Loucy (cell line): Measurements from ENCODE around the gene SFT2D3.

Experiments
- H2AFZ ChIP-seq: fragments of 200-600 bp; sonication (generic); 2 replicates; pipeline ENCODE4 v1.6.0; 2016; ENCODE audit warnings: antibody characterized with exemption, mild to moderate bottlenecking, low read length, moderate library complexity
- H3F3A ChIP-seq: fragments of 200-600 bp; 2 replicates; pipeline ENCODE4 v1.6.0; 2016; ENCODE audit warnings: antibody characterized with exemption, low read depth, mild to moderate bottlenecking
- H3K27me3 ChIP-seq: fragments of 200-600 bp; sonication (generic); 2 replicates; pipeline ENCODE4 v1.6.1; 2014; ENCODE audit warnings: low read length, mild to moderate bottlenecking; ENCODE audit not compliant: insufficient read depth, poor library complexity, severe bottlenecking
- H3K36me3 ChIP-seq: fragments of 200-600 bp; sonication (generic); 2 replicates; pipeline ENCODE4 v1.6.1; 2016; ENCODE audit warnings: low read length; ENCODE audit not compliant: insufficient read depth
- H3K4me1 ChIP-seq: fragments of 200-600 bp; sonication (generic); 2 replicates; pipeline ENCODE4 v1.5.1; 2014; ENCODE audit warnings: low read length, mild to moderate bottlenecking; ENCODE audit not compliant: insufficient read depth, poor library complexity, severe bottlenecking
- H3K4me2 ChIP-seq: fragments of 200-600 bp; sonication (generic); 2 replicates; pipeline ENCODE4 v1.6.0; 2014; ENCODE audit warnings: antibody characterized with exemption, low read length, low read depth, mild to moderate bottlenecking; ENCODE audit not compliant: poor library complexity, severe bottlenecking
- H3K4me3 ChIP-seq: fragments of 200-600 bp; sonication (generic); 2 replicates; pipeline ENCODE4 v1.5.1; 2014; ENCODE audit warnings: low read length, mild to moderate bottlenecking, mixed read lengths; ENCODE audit not compliant: poor library complexity, severe bottlenecking
- H3K79me2 ChIP-seq: fragments of 200-600 bp; sonication (generic); 2 replicates; pipeline ENCODE4 v1.6.1; 2014; ENCODE audit warnings: low read length; ENCODE audit not compliant: insufficient read depth
- H3K9ac ChIP-seq: fragments of 200-600 bp; sonication (generic); 2 replicates; pipeline ENCODE4 v1.6.0; 2014; ENCODE audit warnings: mild to moderate bottlenecking, low read depth, low read length, moderate library complexity; ENCODE audit not compliant: poor library complexity, severe bottlenecking
- H3K9me2 ChIP-seq: fragments of 200-600 bp; sonication (generic); replicated peaks from 2 replicates; pipeline ENCODE4 v1.6.1; 2016; ENCODE audit warnings: low read depth, low read length, mixed read lengths
- H3K9me3 ChIP-seq: fragments of 200-600 bp; sonication (generic); 2 replicates; pipeline ENCODE4 v1.6.1; 2014; ENCODE audit warnings: mild to moderate bottlenecking, antibody characterized with exemption, low read length, low read depth; ENCODE audit not compliant: insufficient read depth
- H4K20me1 ChIP-seq: fragments of 200-600 bp; sonication (generic); 2 replicates; pipeline ENCODE4 v1.6.0; 2014; ENCODE audit warnings: antibody characterized with exemption, low read length, mild to moderate bottlenecking; ENCODE audit not compliant: insufficient read depth, poor library complexity, severe bottlenecking
- CTCF ChIP-seq: fragments of 200-600 bp; sonication (generic); conservative IDR thresholded peaks from 2 replicates; pipeline ENCODE4 v1.5.1; 2014; ENCODE audit warnings: mild to moderate bottlenecking, antibody characterized with exemption, low read length
- EZH2phosphoT487 ChIP-seq: fragments of 200-600 bp; IDR thresholded peaks from 2 replicates; pipeline ENCODE4 v1.6.1; 2018; ENCODE audit warnings: antibody characterized with exemption, mild to moderate bottlenecking, moderate library complexity, borderline replicate concordance

Gene SFT2D3

DNA sequence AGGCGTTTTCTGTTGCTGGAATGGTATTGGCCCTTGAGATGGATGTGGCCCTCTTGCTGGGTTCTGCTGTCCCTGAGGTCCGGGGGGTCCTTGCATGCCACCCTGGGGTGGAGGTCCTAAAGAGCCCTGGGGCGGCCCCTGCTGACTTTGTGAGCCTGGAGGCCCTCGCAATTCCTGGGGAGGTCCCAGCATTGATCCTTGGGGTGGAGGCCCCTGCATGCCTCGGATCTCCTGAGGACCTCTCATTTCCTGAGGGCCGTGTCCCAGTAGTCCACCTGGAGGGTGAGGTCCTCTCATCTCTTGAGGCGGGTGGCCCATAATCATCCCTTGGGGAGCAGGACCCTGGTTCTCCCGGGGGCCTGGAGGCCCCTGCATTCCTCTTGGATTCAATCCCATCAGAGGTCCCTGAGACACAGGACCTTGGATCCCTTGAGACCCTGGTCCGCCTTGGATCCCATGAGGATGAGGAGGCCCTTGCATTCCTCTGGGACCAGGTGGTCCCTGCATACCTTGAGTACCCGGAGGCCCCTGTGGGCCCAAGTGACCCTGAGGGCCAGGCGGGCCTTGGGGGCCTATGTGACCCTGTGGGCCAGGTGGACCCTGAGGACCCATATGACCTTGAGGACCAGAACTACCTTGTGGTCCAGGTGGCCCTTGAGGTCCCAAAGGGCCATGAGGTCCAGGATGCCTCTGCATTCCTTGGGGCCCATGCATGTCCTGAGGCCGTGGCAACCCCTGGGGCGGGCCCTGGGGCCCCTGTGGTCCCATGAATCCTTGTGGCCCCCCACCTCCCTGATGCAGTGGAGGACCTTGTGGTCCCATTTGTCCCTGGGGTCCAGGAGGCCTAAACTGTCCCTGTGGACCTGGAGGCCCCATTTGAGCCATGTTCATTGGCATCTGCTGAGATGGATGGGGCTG, 18.3 kb downstream of the SFT2D3 start:
- Histone ChIP-seq H3K4me3 (no peak overlapping the region), H3K27me3 (no peaks in the 10 kb centered on the region), H3K4me2 (no peak overlapping the region), H3K9ac (no peak overlapping the region), H2AFZ (no peak overlapping the region), H3K36me3 (peaks cover 41% of the 10 kb centered on the region; the same call in 1 of the 2 replicates), H3K79me2 (no peaks in the 10 kb centered on the region), H3K9me3 (no peaks in the 10 kb centered on the region), H3K9me2 (no peaks in the 10 kb centered on the region), H3F3A (no peaks in the 10 kb centered on the region), H3K4me1 (no peaks in the 10 kb centered on the region), H4K20me1 (no peaks in the 10 kb centered on the region)
- TF ChIP-seq EZH2phosphoT487: no peak
- TF ChIP-seq CTCF: no peak

- H3F3A ChIP-seq: no peaks in the 10 kb centered on the region
- H3K4me2 ChIP-seq: no peak overlapping the region
- no peaks in the 10 kb centered on the region for H3K79me2 ChIP-seq
- peaks cover 48% of the 10 kb centered on the region; the same call in 1 of the 2 replicates for H3K36me3 ChIP-seq
- H3K9ac ChIP-seq: no peak overlapping the region
- H2AFZ ChIP-seq: no peak overlapping the region
- no peaks in the 10 kb centered on the region for H3K9me2 ChIP-seq
- H3K9me3 ChIP-seq: no peaks in the 10 kb centered on the region
- H3K4me3 ChIP-seq: no peak overlapping the region
- no peaks in the 10 kb centered on the region for H3K4me1 ChIP-seq
- no peaks in the 10 kb centered on the region for H4K20me1 ChIP-seq
- TF ChIP-seq CTCF (no peak), EZH2phosphoT487 (no peak)
- no peaks in the 10 kb centered on the region for H3K27me3 ChIP-seq
These were observed 20.1 kb downstream of the SFT2D3 start for GRCh38 chr2:127721311-127721977.

DNA sequence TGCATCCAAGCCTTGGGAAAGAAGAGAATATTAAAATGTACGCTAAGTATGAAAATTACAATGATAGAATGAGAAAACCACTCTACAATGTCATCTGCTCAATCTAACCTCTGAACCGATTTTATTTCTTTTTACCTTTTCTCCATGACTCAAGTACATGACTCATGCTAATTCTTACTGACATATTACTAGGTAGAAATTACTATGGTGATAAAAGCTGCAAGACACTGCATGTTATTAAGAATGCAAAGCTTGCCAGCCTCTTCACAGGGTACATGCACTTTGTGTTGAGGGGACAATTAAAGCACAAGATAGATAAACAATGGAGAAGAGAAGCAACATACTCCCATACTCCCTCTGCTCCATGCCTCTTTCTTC, 20.7 kb downstream of the SFT2D3 start:
- no peak overlapping the region for H3K4me3 ChIP-seq
- TF ChIP-seq EZH2phosphoT487: no peak
- no peak for TF ChIP-seq CTCF
- no peaks in the 10 kb centered on the region for H3F3A ChIP-seq
- H3K4me1 ChIP-seq: no peaks in the 10 kb centered on the region
- H3K36me3 ChIP-seq: peaks cover 51% of the 10 kb centered on the region; the same call in 1 of the 2 replicates
- H3K9me2 ChIP-seq: no peaks in the 10 kb centered on the region
- no peaks in the 10 kb centered on the region for H3K27me3 ChIP-seq
- no peaks in the 10 kb centered on the region for H4K20me1 ChIP-seq
- H3K9ac ChIP-seq: no peak overlapping the region
- no peak overlapping the region for H3K4me2 ChIP-seq
- no peaks in the 10 kb centered on the region for H3K9me3 ChIP-seq
- H3K79me2 ChIP-seq: no peaks in the 10 kb centered on the region
- no peak overlapping the region for H2AFZ ChIP-seq
